ENCODE results near the gene SLBP. TPM values are rescaled to one million over a fixed set of nuclear protein-coding genes. Genes with fewer than 3 reads are reported as not detected.

SLBP gene
- polyA plus RNA-seq, 3 donors: 39.6 to 63.7 (median 59.1) TPM

DNA sequence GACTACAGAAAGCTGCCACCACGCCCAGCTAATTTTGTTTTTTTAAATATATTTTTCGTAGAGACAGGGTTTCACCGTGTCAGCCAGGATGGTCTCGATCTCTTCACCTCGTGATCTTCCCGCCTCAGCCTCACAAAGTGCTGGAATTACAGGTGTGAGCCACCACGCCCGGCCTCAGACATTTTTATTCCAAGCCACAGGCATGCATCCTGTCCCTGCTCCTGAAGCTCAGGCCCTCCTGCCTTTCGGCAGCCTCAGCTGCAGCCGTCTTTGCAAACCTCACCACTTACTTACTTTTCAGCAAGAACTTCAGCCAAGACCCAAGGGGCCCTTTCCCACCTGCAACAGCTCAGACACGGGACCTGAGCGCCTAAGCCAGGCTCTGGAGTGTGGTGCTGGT is 54.0 kb downstream of the SLBP start:
- no peak for TF ChIP-seq CTCF (IDR thresholded peaks at IDR 0.05)
- Histone ChIP-seq H4K20me1 (ENCODE audit: insufficient read depth, low read length) (no peaks in the 10 kb centered on the region), H3K27ac (ENCODE audit: low read depth in 1 of 2, low read length in 2 of 2) (no peak overlapping the region), H3K9ac (ENCODE audit: insufficient read depth, low read length, poor library complexity, severe bottlenecking) (no peak overlapping the region), H3K27me3 (ENCODE audit: control insufficient read depth in 2 of 2, insufficient read depth in 2 of 2, low read length in 2 of 2) (no peaks in the 10 kb centered on the region), H3K4me2 (replicated peaks; ENCODE audit: extremely low read depth, low read length, poor library complexity, severe bottlenecking) (no peak overlapping the region), H3K36me3 (replicated peaks in 1 of 2; ENCODE audit: control insufficient read depth in 1 of 2, insufficient read depth in 2 of 2, low read length in 2 of 2) (no peaks in the 10 kb centered on the region), H3K4me1 (ENCODE audit: control insufficient read depth in 1 of 2, insufficient read depth in 2 of 2, low read length in 2 of 2) (no peaks in the 10 kb centered on the region), H3K4me3 (replicated peaks in 1 of 3; ENCODE audit: low read depth in 2 of 3, low read length in 3 of 3) (no peak overlapping the region), H2AFZ (ENCODE audit: insufficient read depth, low read depth, low read length, poor library complexity, severe bottlenecking) (no peak overlapping the region), H3K79me2 (ENCODE audit: insufficient read depth, low read length) (no peaks in the 10 kb centered on the region), H3K9me3 (replicated peaks in 1 of 2; ENCODE audit: control insufficient read depth in 1 of 2, insufficient read depth in 1 of 2, low read length in 2 of 2) (no peaks in the 10 kb centered on the region)
- H3K4me1 Mint-ChIP-seq: no peaks in the 10 kb centered on the region
- intact Hi-C loops (cut with micrococcal nuclease): no loop called here
- H3K4me3 Mint-ChIP-seq: no peak overlapping the region
- peaks cover 0 to 3% (median 3%) of the 10 kb centered on the region in 3 donors for H3K27me3 Mint-ChIP-seq (ENCODE audit: low read depth in 3 of 3)
- WGBS (ENCODE audit: insufficient coverage): 99% methylated on average over 10 of the region's 12 CpGs
- H3K9me3 Mint-ChIP-seq: peaks cover 0 to 2% (median 0%) of the 10 kb centered on the region in 7 donors
- no peak overlapping the region for H3K27ac Mint-ChIP-seq
- H3K36me3 Mint-ChIP-seq: peaks cover 0 to 2% of the 10 kb centered on the region in 2 donors
- no peak for DNase-seq

DNA sequence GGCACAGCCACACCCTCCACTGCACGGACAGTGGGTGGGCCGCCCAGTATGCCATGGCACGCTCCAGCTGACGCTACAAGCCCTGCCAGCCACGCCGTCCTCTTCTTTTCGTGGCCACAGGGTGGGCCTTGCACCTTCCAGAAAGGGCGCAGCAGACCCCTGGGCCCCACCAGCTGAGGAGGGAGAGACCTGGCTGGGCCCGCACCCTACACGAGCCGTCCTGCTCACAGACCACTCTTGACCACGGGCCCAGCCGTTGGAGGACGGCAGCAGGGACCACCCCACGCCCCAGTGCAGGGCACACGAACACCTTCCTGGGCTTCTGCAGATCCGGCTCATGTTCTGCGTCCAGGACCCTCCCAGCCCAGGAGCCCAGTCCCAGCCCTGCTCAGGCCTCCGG is 55.1 kb downstream of the SLBP start:
- Mint-ChIP-seq H3K9me3 (peaks cover 0 to 2% (median 0%) of the 10 kb centered on the region in 7 donors), H3K4me3 (no peak overlapping the region), H3K27ac (no peak overlapping the region), H3K36me3 (peaks cover 0 to 2% of the 10 kb centered on the region in 2 donors), H3K27me3 (ENCODE audit: low read depth in 3 of 3) (peaks cover 0 to 3% (median 3%) of the 10 kb centered on the region in 3 donors), H3K4me1 (no peaks in the 10 kb centered on the region)
- Histone ChIP-seq H3K27ac (ENCODE audit: low read depth in 1 of 2, low read length in 2 of 2) (no peak overlapping the region), H3K79me2 (ENCODE audit: insufficient read depth, low read length) (no peaks in the 10 kb centered on the region), H3K4me1 (ENCODE audit: control insufficient read depth in 1 of 2, insufficient read depth in 2 of 2, low read length in 2 of 2) (no peaks in the 10 kb centered on the region), H3K4me2 (replicated peaks; ENCODE audit: extremely low read depth, low read length, poor library complexity, severe bottlenecking) (no peak overlapping the region), H3K27me3 (ENCODE audit: control insufficient read depth in 2 of 2, insufficient read depth in 2 of 2, low read length in 2 of 2) (no peaks in the 10 kb centered on the region), H3K9me3 (replicated peaks in 1 of 2; ENCODE audit: control insufficient read depth in 1 of 2, insufficient read depth in 1 of 2, low read length in 2 of 2) (no peaks in the 10 kb centered on the region), H3K4me3 (replicated peaks in 1 of 3; ENCODE audit: low read depth in 2 of 3, low read length in 3 of 3) (no peak overlapping the region), H3K36me3 (replicated peaks in 1 of 2; ENCODE audit: control insufficient read depth in 1 of 2, insufficient read depth in 2 of 2, low read length in 2 of 2) (no peaks in the 10 kb centered on the region), H2AFZ (ENCODE audit: insufficient read depth, low read depth, low read length, poor library complexity, severe bottlenecking) (no peak overlapping the region), H4K20me1 (ENCODE audit: insufficient read depth, low read length) (no peaks in the 10 kb centered on the region), H3K9ac (ENCODE audit: insufficient read depth, low read length, poor library complexity, severe bottlenecking) (no peak overlapping the region)
- no peak for DNase-seq
- WGBS (ENCODE audit: insufficient coverage): 96% methylated on average over 19 of the region's 19 CpGs
- intact Hi-C loops (cut with micrococcal nuclease): no loop called here
- TF ChIP-seq CTCF (IDR thresholded peaks at IDR 0.05): no peak
